DMS53 treated with DMSO at 0.1 percent for 48 hours (cell line): Measurements from ENCODE around the gene NUP210.

Source experiments
- DNase-seq: peaks from one replicate; lab custom pipeline; 2025; ENCODE audit not compliant: unreplicated experiment; lab: John Stamatoyannopoulos, UW

NUP210 gene

GRCh38 chr3:13325892-13326443 is 94.2 kb downstream of the NUP210 start:
- DNase-seq = peak; percentile 6

GRCh38 chr3:13324835-13325501 is 95.2 kb downstream of the NUP210 start:
- DNase-seq = no peak

DNA sequence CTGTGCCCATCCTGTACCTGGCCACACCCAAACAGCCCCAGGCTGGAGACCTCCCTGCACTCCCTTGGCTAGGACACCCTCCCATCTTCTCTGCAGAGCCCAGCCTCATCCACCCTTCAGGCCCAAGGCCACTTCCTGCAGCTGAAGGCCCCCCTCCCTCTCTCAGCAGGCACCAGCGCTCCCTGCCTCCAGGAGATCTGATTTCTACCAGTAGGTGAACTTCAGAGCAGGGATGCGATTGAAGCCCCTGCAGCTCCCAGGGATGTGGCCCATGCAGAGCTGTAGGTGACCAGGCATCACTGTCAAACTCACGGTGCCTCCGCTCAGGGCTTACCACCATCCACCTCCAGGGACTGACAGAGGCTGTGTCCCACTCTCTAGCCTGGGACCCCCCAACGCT is 96.3 kb downstream of the NUP210 start:
- DNase-seq = no peak

DNA sequence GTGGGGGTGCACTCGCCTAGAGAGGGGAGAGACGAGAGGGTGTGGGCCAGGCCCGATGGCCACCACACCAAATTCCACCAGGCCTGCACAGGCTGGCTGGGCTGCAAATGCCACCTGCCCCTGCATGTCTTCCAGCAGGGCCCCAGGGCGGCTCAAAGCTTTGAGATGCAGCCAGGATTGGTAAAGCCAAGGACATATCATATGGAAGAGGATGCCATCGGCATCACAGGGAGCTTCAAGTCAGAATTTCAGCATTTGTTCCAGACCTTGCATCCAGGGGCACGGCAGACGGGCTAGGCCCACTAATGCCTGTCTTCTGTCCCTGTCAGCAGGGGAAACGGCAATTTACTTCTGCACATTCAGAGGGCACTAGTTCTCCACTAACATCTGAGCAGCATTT is 97.8 kb downstream of the NUP210 start:
- DNase-seq = no peak

- no peak for DNase-seq
Observed at GRCh38 chr3:13319564-13320220, 100.4 kb downstream of the NUP210 start.

DNA sequence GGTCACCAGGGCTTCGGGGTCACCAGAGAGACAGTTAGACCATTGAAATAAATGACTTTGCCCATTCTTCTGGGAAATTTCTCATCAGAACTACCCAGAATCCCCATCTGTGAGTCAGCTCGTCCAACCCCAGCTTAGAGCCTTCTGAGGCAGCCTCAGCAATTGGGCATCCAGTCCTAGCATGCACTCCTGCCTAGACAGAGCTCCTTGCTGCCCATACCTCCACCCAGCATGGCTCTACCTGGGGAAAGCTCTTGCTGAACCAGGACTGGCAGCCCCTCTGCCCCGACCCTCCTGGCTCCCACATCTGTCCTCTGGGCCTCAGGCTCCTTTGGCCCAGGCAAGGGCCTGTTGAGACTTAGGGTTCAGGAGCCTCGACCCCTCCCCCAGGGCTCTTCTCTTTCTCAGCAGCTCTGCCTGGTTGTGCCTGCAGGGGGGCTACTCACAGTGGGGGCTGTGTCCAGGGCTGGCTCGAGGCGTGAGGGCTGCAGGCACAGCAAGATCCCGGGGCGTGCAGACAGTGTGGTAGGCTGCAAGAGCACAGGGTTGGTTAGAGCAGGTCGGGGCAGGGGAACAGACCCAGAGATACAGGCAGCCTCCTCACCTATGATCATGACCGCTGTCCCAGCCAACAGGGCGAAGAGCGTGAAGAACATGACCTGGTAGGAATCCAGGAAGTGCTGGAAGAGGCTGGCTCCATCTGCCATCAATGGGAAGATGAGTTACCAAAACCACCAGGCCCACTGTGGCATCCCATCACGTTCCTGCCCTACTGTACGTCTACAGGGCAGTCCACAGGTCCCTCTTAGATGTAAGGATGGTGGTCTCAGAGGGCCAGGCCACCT is 101.3 kb downstream of the NUP210 start:
- no peak for DNase-seq

- no peak for DNase-seq
Observed at GRCh38 chr3:13317596-13318320, 102.4 kb downstream of the NUP210 start.

GRCh38 chr3:13316603-13317002 is 103.5 kb downstream of the NUP210 start:
- DNase-seq = no peak

- DNase-seq = no peak
Observed at GRCh38 chr3:13314877-13315276, 105.2 kb downstream of the NUP210 start.

DNA sequence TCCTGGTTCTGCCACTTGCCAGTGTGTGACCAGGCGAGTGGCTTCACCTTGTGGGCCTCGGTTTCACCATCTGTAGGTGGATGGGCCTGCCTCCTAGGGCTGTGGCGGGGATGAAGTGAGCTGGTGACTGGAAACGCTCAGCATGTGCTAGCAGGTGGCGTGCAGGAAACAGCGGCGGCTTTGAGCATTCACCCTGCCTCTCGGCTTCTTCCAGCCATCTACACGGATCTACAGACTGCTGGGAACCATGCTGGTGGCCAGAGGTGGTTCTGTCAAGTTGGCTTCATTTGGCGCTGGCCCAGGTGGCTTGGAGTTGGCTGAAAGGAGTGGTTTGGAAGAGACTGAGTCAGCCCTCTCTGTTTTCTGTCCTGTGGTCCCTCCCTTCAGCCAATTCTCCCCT is 106.3 kb downstream of the NUP210 start:
- DNase-seq = no peak

DNA sequence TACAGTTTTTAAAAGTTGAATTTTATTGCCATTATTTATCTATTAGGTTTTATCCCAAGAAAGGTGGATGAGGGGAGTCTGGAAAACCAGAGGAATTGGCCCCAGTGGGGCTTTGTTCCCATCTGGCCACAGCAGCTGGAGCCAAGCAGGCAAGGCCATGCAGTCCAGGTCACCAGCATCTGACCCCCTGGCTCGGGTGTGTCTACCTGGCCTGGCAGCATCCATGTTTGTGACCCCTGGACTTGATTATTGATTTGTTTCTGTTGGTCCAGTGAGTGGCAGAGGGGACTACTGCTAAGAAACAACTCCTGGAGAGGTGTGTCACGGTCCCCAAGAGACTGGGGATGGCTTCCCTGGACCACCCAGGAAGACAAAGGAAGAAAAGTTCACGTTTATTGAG is 111.1 kb downstream of the NUP210 start:
- DNase-seq = no peak

DNA sequence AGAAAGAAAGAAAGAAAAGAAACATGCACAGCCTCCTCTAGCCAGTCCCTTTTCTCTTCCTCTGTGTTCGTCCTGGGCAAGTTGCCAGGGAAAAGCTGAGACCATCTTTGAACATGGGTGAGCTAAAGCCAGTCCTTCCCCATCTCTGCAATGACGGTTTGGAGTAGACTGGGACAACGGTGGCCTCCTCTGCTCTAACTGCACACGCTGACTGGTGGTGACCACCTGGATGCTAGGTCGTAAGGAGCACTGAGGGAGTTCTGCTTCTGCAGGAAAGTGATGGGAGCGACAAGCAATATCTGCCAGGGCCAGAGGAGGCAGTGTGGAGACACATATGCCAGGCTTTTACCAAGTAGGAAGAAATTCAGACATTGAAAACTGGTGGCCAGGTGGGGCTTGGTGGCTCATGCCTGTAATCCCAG is 111.7 kb downstream of the NUP210 start:
- DNase-seq = peak; percentile 3

DNA sequence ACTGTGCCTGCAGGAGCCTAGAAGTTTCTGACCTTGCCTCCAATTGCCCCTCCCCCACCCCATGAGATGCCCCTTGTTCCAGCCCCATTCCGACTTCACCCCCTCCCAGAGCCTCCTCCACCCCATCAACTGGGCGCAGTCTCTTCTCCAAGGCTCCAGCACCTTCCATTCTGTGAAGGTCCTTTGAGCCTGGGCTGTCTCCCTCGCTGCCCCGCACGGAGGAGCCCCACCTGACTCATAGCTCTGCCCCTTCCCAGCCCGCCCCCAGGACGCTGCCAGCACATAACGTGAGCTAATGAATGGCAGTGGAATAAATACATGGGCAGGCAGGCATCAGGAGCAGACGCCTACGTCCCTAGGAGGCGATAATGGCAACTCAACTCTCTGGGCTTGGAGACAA is 113.1 kb downstream of the NUP210 start:
- DNase-seq = no peak

DNA sequence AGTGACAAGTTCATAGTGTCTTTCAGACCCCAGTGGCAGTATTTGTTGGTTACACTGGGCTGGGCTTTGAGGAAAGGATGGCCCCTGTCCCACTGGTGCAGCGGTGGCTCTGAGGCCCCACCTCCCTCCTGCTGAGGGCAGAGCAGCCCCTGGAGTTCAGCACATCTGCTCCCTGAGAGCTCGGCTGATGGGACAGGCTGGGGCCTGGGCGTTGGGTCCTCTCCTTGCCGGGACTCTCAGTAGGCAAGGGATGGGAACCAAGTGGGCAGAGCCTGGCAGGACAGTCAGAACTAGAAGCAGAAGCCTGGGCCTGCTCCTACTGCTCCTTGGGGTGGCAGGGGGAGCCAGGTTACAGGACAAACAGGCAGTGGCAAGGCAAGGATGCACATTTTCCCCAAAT is 114.5 kb downstream of the NUP210 start:
- no peak for DNase-seq

DNA sequence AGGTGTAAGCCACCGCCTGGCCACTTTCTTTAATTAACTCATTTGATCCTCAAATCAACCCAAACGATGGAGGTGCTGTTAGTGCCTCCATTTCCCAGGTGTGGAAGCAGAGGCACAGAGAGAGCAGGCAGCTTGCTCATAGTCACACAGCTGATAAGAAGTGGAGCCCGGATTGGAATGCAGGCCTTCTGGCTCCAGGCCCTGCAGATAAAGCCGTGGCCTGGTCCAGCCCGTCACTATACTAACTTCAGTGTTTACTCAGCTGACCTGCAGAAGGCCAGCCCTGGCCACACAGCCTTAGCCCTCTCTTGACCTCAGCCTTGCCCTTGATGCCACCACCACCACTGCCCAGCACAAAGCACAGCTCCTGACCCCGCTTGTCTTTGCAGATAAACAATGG is 116.7 kb downstream of the NUP210 start:
- DNase-seq = no peak

GRCh38 chr3:13301286-13301987 is 118.7 kb downstream of the NUP210 start:
- peak; percentile 19 for DNase-seq

DNA sequence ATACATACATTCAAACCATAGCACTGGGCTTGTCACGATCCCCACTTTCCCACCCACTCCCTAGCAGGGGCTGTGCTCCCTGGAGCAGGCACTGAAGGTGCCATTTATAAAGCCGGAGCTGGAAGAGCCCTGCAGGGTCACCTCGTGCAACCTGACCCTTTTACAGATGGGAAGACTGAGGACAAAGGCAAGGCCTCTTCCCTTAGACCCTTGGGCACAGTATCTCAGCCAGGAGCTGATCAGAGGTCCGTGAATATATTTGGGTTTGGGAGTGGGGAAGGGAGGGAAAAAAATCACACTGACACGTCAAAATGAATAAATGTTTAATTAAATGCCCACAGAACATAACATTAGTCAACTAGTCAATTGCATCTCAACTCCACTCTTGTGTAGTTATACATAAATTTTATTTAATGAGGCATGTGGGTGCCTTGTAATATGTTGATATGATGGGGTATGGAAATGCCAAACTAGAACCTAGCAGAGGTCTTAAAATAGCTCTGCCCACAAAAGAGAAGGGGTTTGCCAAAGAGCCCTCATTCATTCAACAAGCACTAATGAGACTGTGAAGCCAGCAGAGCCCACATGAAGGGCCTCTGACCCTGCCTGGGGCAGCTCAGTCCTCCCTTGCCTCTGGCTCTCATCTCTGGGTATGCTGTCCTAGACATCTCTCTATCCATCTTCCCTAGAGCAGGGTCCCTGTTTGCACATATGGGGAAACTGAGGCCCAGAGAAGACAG is 119.4 kb downstream of the NUP210 start:
- no peak for DNase-seq

GRCh38 chr3:13299531-13300155 is 120.5 kb downstream of the NUP210 start:
- no peak for DNase-seq

DNA sequence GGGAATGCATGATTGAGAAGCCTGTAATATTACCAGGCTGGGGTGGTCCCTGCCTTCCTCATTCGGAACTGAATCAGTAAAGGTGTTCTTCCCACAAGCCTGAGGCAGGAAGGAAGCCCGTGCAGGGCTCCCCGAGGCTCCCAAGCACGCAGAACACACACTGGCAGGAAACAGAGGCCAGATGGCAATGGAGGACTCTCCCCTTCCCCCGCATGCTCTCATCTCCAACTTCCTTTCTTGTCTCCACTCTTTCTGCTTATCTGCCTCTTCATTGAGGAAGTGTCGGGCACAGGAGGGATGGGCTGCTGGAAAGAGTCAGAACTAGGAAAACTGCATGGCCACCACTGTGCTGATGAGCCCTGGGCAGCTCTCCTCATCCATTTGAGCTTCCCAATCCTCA is 123.5 kb downstream of the NUP210 start:
- no peak for DNase-seq
